ENCODE data around the gene C1QA. TPM values are rescaled to one million over a fixed set of nuclear protein-coding genes. Genes with fewer than 3 reads are reported as not detected.

C1QA gene, protein sequence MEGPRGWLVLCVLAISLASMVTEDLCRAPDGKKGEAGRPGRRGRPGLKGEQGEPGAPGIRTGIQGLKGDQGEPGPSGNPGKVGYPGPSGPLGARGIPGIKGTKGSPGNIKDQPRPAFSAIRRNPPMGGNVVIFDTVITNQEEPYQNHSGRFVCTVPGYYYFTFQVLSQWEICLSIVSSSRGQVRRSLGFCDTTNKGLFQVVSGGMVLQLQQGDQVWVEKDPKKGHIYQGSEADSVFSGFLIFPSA
- total RNA-seq: not detected in 2 replicates

DNA sequence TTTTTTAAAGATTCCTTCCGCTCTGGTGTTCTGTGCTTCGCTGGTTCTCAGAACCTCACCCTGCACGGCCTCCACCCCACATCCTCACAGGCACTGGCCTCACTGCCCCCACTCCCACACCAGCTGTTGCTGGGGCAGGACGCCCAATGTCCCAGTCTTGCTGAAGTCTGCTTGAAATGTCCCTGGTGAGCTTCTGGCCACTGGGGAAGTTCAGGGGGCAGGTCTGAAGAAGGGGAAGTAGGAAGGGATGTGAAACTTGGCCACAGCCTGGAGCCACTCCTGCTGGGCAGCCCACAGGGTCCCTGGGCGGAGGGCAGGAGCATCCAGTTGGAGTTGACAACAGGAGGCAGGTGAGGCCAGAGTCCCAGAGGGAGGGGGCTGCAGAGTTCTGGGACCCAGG, at the start of gene C1QA:
C1QA (plus strand) TSS at position 276 of the 400 bp plus-strand sequence. CDS start 989 bp downstream, outside the sequence.
- intact Hi-C loops (cut with micrococcal nuclease): no loop called here
- no peak for DNase-seq
- no peak within 1 kb of the TSS for H3K27ac Mint-ChIP-seq

DNA sequence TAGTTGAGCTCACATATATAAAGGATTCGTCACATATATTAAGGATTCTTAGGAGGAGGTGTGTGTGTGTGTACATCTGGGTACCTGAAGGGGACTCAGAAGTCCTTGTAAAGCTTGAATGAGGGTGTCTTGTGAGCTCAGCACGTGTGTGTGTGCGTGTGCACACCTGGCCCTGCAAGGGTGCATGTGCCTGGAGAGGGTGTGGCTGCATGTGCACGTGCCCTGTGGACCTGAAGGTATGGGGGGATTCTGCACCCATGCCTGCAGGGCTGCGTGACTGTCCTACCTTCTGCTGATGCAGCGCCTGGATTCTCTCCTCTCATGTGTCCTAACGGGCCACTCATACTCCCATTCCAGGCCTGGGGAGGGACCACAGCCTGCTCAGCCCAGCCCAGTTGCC, 49.2 kb upstream of the C1QA start:
- H3K4me1 Mint-ChIP-seq: no peaks in the 10 kb centered on the region
- no peak overlapping the region for H3K27ac Mint-ChIP-seq
- no peaks in the 10 kb centered on the region for H3K27me3 Mint-ChIP-seq
- no peaks in the 10 kb centered on the region for H3K36me3 Mint-ChIP-seq (ENCODE audit: low read depth)
- DNase-seq: no peak
- no peaks in the 10 kb centered on the region for H3K9me3 Mint-ChIP-seq
- intact Hi-C loops (cut with micrococcal nuclease): no loop called here
- H3K4me3 Mint-ChIP-seq: no peak overlapping the region

More for the DNA sequence above, at the start of gene C1QA:
- H3K9me3 Mint-ChIP-seq: no peaks in the 10 kb centered on the region
- H3K36me3 Mint-ChIP-seq (ENCODE audit: low read depth): no peaks in the 10 kb centered on the region
- peaks cover 6% of the 10 kb centered on the region for H3K27me3 Mint-ChIP-seq
- H3K4me1 Mint-ChIP-seq: no peaks in the 10 kb centered on the region
- H3K4me3 Mint-ChIP-seq: no peak within 1 kb of the TSS

DNA sequence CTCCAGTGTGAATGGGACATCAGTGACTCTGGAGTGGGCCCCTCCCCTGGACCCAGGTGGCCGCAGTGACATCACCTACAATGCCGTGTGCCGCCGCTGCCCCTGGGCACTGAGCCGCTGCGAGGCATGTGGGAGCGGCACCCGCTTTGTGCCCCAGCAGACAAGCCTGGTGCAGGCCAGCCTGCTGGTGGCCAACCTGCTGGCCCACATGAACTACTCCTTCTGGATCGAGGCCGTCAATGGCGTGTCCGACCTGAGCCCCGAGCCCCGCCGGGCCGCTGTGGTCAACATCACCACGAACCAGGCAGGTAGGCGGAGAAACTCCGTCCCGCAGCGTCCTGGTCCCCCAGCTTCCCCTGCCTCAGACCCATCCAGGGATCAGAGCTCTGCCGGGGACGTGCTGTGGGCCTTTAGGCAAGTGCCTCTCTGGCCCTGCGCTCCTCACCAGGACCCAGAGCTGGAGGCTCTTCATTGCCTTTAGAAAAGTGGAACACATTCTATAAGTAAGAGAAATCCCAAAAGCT, 47.5 kb upstream of the C1QA start:
- no peaks in the 10 kb centered on the region for H3K9me3 Mint-ChIP-seq
- H3K36me3 Mint-ChIP-seq (ENCODE audit: low read depth): no peaks in the 10 kb centered on the region
- no peaks in the 10 kb centered on the region for H3K27me3 Mint-ChIP-seq
- no peak overlapping the region for H3K27ac Mint-ChIP-seq
- intact Hi-C loops (cut with micrococcal nuclease): no loop called here
- DNase-seq: no peak
- H3K4me1 Mint-ChIP-seq: no peaks in the 10 kb centered on the region
- H3K4me3 Mint-ChIP-seq: no peak overlapping the region

DNA sequence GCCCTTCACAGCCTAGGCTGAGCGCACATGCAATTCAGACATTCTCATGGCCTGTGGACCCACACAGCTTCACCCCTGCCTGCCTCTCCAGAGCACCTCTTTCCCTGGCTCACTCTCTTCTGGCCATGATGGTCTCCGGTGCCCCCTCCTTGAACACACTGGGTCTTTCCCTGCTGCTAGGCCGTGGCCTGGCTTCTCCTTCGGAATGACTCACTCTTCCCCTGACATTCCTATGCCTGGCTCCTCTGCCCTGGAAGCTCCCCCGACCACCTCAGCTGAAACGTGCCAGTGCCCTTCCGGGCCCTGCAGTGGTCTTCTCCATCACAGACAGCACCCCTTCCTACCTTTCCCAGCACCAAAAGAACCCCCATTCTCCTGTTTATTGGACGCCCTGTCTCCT, 44.9 kb upstream of the C1QA start:
- Mint-ChIP-seq H3K4me3 (no peak overlapping the region), H3K36me3 (ENCODE audit: low read depth) (no peaks in the 10 kb centered on the region), H3K4me1 (no peaks in the 10 kb centered on the region), H3K27me3 (no peaks in the 10 kb centered on the region), H3K27ac (no peak overlapping the region), H3K9me3 (no peaks in the 10 kb centered on the region)
- intact Hi-C loops (cut with micrococcal nuclease): no loop called here
- DNase-seq: no peak

DNA sequence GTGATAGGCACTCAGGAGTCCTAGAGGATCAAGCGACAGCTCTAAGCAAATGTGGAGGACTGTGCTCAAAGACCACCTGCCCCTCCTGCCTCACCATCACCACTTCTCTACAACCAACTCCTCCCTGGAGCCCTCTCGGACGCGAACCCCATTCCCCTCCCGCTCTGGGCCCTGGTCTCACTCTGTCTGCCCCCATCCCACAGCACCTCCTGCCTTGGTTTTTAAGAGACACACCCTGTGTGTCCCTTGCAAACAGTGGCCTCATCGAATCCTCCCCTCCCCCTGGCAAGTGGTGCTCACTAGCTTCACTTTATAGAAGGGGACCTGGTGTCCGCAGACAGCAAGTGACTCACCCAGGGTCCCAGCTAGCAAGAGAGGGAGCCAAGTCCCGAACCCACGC, 44.4 kb upstream of the C1QA start:
- no peak overlapping the region for H3K27ac Mint-ChIP-seq
- no peaks in the 10 kb centered on the region for H3K27me3 Mint-ChIP-seq
- H3K4me3 Mint-ChIP-seq: no peak overlapping the region
- H3K4me1 Mint-ChIP-seq: no peaks in the 10 kb centered on the region
- H3K9me3 Mint-ChIP-seq: no peaks in the 10 kb centered on the region
- intact Hi-C loops (cut with micrococcal nuclease): no loop called here
- no peak for DNase-seq
- no peaks in the 10 kb centered on the region for H3K36me3 Mint-ChIP-seq (ENCODE audit: low read depth)

DNA sequence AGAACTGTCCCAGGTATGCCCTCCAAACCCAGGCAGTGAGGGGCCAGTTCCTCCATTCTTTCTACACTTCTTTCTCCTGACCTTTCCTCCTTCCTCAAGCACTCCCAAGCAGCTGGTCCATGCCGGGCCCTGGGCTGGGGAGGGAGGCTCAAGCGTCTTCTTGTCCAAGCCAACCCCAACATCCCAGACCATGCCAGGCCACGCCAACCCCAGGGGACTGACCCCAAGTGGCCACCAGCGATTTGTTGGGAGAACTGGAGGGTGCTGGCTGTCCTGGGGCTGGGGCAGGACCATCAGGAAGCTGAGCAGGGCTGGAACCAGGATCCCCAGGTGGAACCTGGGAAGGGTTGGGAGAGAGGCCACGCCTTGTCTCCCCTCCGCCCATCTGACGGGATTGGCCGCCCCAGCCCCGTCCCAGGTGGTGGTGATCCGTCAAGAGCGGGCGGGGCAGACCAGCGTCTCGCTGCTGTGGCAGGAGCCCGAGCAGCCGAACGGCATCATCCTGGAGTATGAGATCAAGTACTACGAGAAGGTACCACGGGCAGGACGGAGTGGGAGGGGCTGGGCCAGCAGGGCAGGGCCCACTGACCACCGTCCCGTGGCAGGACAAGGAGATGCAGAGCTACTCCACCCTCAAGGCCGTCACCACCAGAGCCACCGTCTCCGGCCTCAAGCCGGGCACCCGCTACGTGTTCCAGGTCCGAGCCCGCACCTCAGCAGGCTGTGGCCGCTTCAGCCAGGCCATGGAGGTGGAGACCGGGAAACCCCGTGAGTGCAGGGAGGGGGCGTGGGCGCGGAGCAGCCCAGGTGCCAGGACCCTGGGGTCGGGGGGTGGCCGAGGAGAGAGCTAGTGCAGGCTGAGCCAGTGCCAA, 43.3 kb upstream of the C1QA start:
- no peaks in the 10 kb centered on the region for H3K27me3 Mint-ChIP-seq
- no peaks in the 10 kb centered on the region for H3K9me3 Mint-ChIP-seq
- no peak for DNase-seq
- no peaks in the 10 kb centered on the region for H3K36me3 Mint-ChIP-seq (ENCODE audit: low read depth)
- H3K4me1 Mint-ChIP-seq: no peaks in the 10 kb centered on the region
- intact Hi-C loops (cut with micrococcal nuclease): no loop called here
- no peak overlapping the region for H3K27ac Mint-ChIP-seq
- no peak overlapping the region for H3K4me3 Mint-ChIP-seq

DNA sequence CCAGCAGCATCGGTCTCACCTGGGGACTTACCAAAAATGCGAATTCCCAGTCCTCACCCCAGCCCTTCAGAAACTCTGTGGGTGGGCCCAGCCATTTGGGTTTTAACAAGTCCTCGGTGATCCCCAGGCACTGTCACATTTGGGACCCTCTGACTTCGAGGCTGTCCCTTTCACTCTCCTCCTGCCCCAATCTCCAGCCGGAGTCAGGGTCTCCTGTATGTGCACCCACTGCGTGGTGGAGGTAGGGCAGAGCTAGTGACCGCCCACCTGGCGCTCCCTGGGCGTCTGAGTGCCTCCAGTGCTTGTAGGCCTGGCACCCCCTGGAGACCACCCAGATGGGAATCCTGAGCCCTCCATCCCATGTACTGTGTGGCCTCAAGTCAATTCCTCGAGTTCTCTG, 42.0 kb upstream of the C1QA start:
- Mint-ChIP-seq H3K27me3 (no peaks in the 10 kb centered on the region), H3K9me3 (no peaks in the 10 kb centered on the region), H3K36me3 (ENCODE audit: low read depth) (no peaks in the 10 kb centered on the region), H3K4me1 (no peaks in the 10 kb centered on the region), H3K4me3 (no peak overlapping the region), H3K27ac (no peak overlapping the region)
- DNase-seq: no peak
- intact Hi-C loops (cut with micrococcal nuclease): no loop called here

DNA sequence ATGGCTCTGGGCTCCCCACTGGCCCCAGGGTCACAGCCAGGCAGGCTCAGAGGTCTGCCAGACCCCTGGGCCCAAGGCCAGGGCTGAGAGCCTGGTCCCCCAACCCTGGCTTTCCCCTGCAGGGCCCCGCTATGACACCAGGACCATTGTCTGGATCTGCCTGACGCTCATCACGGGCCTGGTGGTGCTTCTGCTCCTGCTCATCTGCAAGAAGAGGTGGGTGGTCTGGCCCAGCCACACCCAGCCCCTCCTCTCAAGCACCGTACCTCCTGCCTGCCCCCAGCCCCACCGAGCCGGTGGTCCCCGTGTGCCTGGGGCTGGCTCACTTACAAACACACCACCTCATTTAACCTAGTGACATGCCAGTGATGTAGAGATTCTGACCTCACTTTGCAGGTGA, 41.3 kb upstream of the C1QA start:
- H3K4me1 Mint-ChIP-seq: no peaks in the 10 kb centered on the region
- no peak overlapping the region for H3K27ac Mint-ChIP-seq
- H3K4me3 Mint-ChIP-seq: no peak overlapping the region
- no peak for DNase-seq
- intact Hi-C loops (cut with micrococcal nuclease): no loop called here
- no peaks in the 10 kb centered on the region for H3K27me3 Mint-ChIP-seq
- no peaks in the 10 kb centered on the region for H3K36me3 Mint-ChIP-seq (ENCODE audit: low read depth)
- H3K9me3 Mint-ChIP-seq: no peaks in the 10 kb centered on the region

DNA sequence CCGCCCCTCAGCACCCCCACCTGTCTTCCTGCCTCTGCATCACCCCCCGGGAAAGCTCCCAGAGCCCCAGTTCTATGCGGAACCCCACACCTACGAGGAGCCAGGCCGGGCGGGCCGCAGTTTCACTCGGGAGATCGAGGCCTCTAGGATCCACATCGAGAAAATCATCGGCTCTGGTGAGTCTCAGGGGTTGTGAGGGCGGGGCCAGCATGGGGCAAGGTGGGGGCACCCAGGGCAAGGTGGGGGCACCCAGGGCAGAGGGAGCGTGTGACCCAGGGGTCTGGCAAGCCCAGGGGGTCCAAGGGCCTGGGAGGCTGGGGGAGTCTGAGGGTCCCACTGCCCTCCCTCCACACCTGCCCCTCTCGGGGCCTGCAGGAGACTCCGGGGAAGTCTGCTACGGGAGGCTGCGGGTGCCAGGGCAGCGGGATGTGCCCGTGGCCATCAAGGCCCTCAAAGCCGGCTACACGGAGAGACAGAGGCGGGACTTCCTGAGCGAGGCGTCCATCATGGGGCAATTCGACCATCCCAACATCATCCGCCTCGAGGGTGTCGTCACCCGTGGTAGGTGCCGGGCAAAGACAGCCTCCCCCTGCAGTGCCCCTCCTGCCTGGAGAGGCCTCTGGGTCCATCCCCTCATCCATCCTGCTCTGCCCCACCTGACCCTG, 39.0 kb upstream of the C1QA start:
- Mint-ChIP-seq H3K36me3 (ENCODE audit: low read depth) (no peaks in the 10 kb centered on the region), H3K27ac (no peak overlapping the region), H3K4me3 (no peak overlapping the region), H3K9me3 (no peaks in the 10 kb centered on the region), H3K27me3 (no peaks in the 10 kb centered on the region), H3K4me1 (no peaks in the 10 kb centered on the region)
- intact Hi-C loops (cut with micrococcal nuclease): no loop called here
- DNase-seq: no peak

DNA sequence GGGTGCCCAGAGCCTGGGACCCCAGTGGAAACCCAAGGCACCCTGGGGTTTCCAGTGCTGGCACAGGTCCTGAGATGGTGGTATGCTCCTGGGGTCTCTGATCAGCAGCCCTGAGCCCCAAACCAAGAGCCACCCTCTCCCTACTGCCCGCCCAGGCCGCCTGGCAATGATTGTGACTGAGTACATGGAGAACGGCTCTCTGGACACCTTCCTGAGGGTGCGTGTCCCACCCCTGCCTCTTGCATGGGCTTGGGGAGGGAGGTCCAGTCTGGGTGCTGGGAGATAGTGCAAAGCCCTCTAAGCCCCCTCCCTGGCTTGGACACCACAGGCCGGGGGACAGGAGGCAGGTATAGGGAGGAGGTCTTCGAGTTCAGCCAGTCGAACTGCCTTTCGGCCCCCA, 38.4 kb upstream of the C1QA start:
- Mint-ChIP-seq H3K27ac (no peak overlapping the region), H3K4me3 (no peak overlapping the region), H3K36me3 (ENCODE audit: low read depth) (no peaks in the 10 kb centered on the region), H3K4me1 (no peaks in the 10 kb centered on the region), H3K27me3 (no peaks in the 10 kb centered on the region), H3K9me3 (no peaks in the 10 kb centered on the region)
- DNase-seq: no peak
- intact Hi-C loops (cut with micrococcal nuclease): no loop called here

DNA sequence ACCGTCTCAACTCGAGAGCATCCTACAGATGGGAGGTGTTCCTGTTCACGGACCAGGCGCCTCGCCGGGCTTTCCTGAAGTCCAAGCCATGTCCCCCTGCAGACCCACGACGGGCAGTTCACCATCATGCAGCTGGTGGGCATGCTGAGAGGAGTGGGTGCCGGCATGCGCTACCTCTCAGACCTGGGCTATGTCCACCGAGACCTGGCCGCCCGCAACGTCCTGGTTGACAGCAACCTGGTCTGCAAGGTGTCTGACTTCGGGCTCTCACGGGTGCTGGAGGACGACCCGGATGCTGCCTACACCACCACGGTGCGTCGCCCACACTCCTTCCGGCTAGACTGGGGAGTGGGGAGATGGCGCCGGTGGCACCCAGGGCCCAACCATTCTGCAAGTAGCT, 37.7 kb upstream of the C1QA start:
- no peak for DNase-seq
- no peak overlapping the region for H3K4me3 Mint-ChIP-seq
- H3K9me3 Mint-ChIP-seq: no peaks in the 10 kb centered on the region
- H3K27me3 Mint-ChIP-seq: no peaks in the 10 kb centered on the region
- H3K36me3 Mint-ChIP-seq (ENCODE audit: low read depth): no peaks in the 10 kb centered on the region
- intact Hi-C loops (cut with micrococcal nuclease): no loop called here
- H3K27ac Mint-ChIP-seq: no peak overlapping the region
- H3K4me1 Mint-ChIP-seq: no peaks in the 10 kb centered on the region

DNA sequence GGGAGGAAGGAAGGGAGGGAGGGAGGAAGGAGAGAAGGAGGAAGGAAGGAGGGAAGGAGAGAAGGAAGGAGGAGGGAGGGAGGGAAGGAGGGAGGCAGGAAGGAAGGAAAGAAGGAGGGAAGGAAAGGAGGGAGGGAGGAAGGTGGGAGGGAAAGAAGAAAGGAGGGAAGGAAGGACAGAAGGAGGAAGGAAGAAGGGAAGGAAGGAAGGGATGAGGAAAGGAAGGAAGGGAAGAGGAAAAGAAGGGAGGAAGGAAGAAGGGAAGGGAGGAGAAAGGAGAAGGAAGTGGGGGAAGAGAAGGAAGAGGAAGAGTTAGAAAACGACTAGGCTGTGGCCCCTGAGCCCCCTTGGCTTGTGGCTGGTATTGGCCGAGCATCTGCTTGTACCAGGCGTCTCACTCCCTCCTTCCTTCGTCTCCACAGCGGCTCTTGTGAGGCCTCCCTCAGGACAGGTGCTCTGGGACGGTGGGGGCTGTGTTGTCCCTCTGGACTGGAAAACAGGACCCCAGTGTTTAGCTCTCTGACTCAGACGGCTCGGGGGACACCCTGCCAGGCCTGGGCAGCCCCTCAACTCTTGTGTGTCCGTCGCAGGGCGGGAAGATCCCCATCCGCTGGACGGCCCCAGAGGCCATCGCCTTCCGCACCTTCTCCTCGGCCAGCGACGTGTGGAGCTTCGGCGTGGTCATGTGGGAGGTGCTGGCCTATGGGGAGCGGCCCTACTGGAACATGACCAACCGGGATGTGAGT, 36.2 kb upstream of the C1QA start:
- no peak overlapping the region for H3K27ac Mint-ChIP-seq
- intact Hi-C loops (cut with micrococcal nuclease): no loop called here
- H3K4me3 Mint-ChIP-seq: no peak overlapping the region
- DNase-seq: no peak
- no peaks in the 10 kb centered on the region for H3K4me1 Mint-ChIP-seq
- peaks cover 2% of the 10 kb centered on the region for H3K27me3 Mint-ChIP-seq
- no peaks in the 10 kb centered on the region for H3K9me3 Mint-ChIP-seq
- no peaks in the 10 kb centered on the region for H3K36me3 Mint-ChIP-seq (ENCODE audit: low read depth)

DNA sequence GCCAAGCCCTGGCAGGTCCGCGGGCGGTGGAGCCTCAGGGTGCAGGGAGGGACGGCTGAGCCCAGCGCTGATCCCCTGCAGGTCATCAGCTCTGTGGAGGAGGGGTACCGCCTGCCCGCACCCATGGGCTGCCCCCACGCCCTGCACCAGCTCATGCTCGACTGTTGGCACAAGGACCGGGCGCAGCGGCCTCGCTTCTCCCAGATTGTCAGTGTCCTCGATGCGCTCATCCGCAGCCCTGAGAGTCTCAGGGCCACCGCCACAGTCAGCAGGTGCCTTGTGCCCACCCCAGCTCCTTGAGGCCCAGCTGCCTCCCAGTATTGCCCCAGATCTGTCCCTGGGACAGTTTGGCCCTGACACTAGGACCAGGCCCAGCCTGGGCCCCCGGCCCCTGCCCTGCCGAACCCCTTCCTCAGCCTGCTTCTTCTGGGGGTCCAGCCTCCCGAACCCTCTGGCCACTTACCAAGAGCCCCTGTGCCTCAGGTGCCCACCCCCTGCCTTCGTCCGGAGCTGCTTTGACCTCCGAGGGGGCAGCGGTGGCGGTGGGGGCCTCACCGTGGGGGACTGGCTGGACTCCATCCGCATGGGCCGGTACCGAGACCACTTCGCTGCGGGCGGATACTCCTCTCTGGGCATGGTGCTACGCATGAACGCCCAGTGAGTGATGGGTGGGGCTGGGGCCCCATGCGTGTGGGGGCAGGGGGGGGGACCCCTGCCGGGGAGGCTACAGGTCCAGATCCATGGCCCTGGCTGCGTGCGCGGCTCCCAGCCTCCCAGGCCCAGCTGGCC, 35.4 kb upstream of the C1QA start:
- no peak overlapping the region for H3K27ac Mint-ChIP-seq
- H3K27me3 Mint-ChIP-seq: peaks cover 2% of the 10 kb centered on the region
- no peak overlapping the region for H3K4me3 Mint-ChIP-seq
- no peaks in the 10 kb centered on the region for H3K36me3 Mint-ChIP-seq (ENCODE audit: low read depth)
- DNase-seq: no peak
- intact Hi-C loops (cut with micrococcal nuclease): no loop called here
- H3K9me3 Mint-ChIP-seq: no peaks in the 10 kb centered on the region
- no peaks in the 10 kb centered on the region for H3K4me1 Mint-ChIP-seq

Data from activated CD4-positive, alpha-beta T cell treated with anti-CD3 and anti-CD28 coated beads, Interleukin-2, amount 10 ng/mL, durations not matched to agents 24 days and 14 days (primary cell).